Adrenal gland (tissue), 12 donors: ENCODE results near the gene ZNF740. TPM values are rescaled to one million over a fixed set of nuclear protein-coding genes. Genes with fewer than 3 reads are reported as not detected.

Experiments
- DNase-seq, 7 donors: peaks; one replicate each; pipeline ENCODE4 v3.0.0-alpha.2; 2019 to 2020
- H3K27ac ChIP-seq, 5 donors: fragments of 200-600 bp; sonication (generic) in 4 of 5; 1 replicate in 3 of 5; 2 replicates in 2 of 5; pipeline versions ENCODE4 v1.5.1 to v1.8.0; 2016 to 2020; ENCODE audit warnings: mild to moderate bottlenecking in 1 of 5
- H3K27me3 ChIP-seq: fragments of 200-600 bp; 2 replicates; pipeline ENCODE4 v1.8.0; 2021
- H3K36me3 ChIP-seq, 2 donors: fragments of 200-600 bp; replicated peaks in 1 of 2; 1 replicate in 1 of 2; 2 replicates in 1 of 2; pipeline versions ENCODE4 v1.5.1 to v1.8.0; 2018 to 2022
- H3K4me1 ChIP-seq, 2 donors: fragments of 200-600 bp; replicated peaks in 1 of 2; 1 replicate in 1 of 2; 2 replicates in 1 of 2; pipeline versions ENCODE4 v1.5.1 to v1.8.0; 2018 to 2021
- H3K4me3 ChIP-seq, 4 donors: fragments of 200-600 bp; sonication (generic) in 3 of 4; one replicate each; pipeline ENCODE4 v1.5.1; 2016 to 2018
- H3K9me3 ChIP-seq, 3 donors: fragments of 200-600 bp; sonication (generic) in 1 of 3; replicated peaks in 1 of 3; 1 replicate in 2 of 3; 2 replicates in 1 of 3; pipeline versions ENCODE4 v1.5.1 to v1.8.0; 2016 to 2021
- CTCF ChIP-seq, 6 experiments: fragments of 450-650 bp in 4 of 6; fragments of 200-600 bp in 2 of 6; sonication (generic) in 1 of 6; IDR thresholded peaks; 1 replicate in 5 of 6; 2 replicates in 1 of 6; pipeline versions ENCODE4 v1.5.1 to v1.8.0; 2016 to 2021; ENCODE audit warnings: antibody characterized with exemption in 6 of 6, mild to moderate bottlenecking in 2 of 6, moderate library complexity in 1 of 6
- POLR2A ChIP-seq, 2 donors: fragments of 450-650 bp; IDR thresholded peaks; one replicate each; pipeline ENCODE4 v1.6.1; 2017; ENCODE audit warnings: antibody characterized with exemption in 2 of 2, mild to moderate bottlenecking in 2 of 2, moderate library complexity in 1 of 2
- WGBS, 4 donors: extraction: QIAGEN DNeasy Blood & Tissue Kit in 2 of 4; methylation state at CpG; one replicate each; pipeline versions ENCODE4 v1.1.5 to v1.1.7; 2013 to 2017; 5-methylcytosine and 5-hydroxymethylcytosine counted together
- intact Hi-C, 2 donors: fragments of 100-400 bp; cut with DNase I; formaldehyde crosslinking; loops; one replicate each; pipeline versions ENCODE4 v1.14.1 to v1.15.0; 2022 to 2023
- polyA plus RNA-seq, 3 donors: library from polyadenylated mRNA; stranded (reverse); fragments of 200-250 nt in 2 of 3; fragments of 350-450 nt in 1 of 3; fragmentation: Illumina TruSeq in 1 of 3; extraction: RNeasy Lipid Tissue Mini Kit (QIAGEN cat#74804) in 1 of 3; gene quantifications; one replicate each; pipeline ENCODE4 v1.2.3, GENCODE V29; 2013 to 2014
- total RNA-seq, 9 donors: library from RNA; depleted of rRNA in 4 of 9; stranded (reverse); fragments of >200 nt in 4 of 9; fragments of 120-200 nt in 1 of 9; fragmentation: NEBNext Ultra II Directional in 1 of 9; extraction: Animal tissue kit (Norgen Biotek cat#: 25700) in 1 of 9; gene quantifications; one replicate each; pipeline versions ENCODE4 v1.1.0 to v1.2.4, GENCODE V29; 2013 to 2023
- donor health status: healthy with polysubstance abuse.
- donor health status: Bipolar disorder and iron deficiency.
- donor health status: DM: yes; HTN: yes; CAD: no.
- donor health status: DM: no; HTN: no; CAD: no.
- donor health status: DM: no; HTN: no; CAD: no.
- donor health status: DM: yes; HTN: yes; CAD: no.

ZNF740 gene
- total and polyA plus RNA-seq, 12 donors: 6.6 to 61.0 (median 14.0) TPM

DNA sequence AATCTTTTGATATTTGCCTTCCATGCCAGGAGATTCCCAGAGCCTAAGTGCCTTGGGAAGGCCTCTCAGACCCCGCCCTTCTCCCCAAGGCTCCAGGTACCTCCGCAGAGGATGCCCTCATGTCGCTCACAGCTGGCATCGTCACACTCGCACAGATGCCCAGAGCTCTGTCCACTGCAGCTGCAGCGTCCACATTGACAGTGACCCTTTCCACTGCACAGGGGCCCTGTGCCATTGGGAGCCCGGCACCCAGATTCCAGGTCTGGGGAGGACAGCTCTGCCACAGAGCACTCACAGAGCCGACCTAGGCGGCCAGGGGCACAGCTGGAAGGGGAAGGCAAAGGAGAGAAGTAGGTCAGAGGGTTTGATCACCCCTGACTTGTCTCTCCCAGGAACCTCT is 12.5 kb downstream of the ZNF740 start:
- peaks cover 0 to 6% of the 10 kb centered on the region in 2 donors for H3K36me3 ChIP-seq
- H3K9me3 ChIP-seq: no peaks in the 10 kb centered on the region
- H3K4me3 ChIP-seq: no peak overlapping the region
- no peaks in the 10 kb centered on the region for H3K27me3 ChIP-seq
- H3K4me1 ChIP-seq: peaks cover 3 to 14% of the 10 kb centered on the region in 2 donors
- 72 to 88% (median 84%) methylated on average over 3 to 9 of the region's 9 CpGs for WGBS, 4 donors
- TF ChIP-seq CTCF (IDR thresholded peaks at IDR 0.05): no peak
- no peak for TF ChIP-seq POLR2A (IDR thresholded peaks at IDR 0.05)
- H3K27ac ChIP-seq: no peak overlapping the region
- intact Hi-C loops: loop anchor here in 1 of 2 donors (10.0 kb wide), 1 partner anchor 128 kb away; no protein-coding TSS in a partner anchor
- no peak for DNase-seq

DNA sequence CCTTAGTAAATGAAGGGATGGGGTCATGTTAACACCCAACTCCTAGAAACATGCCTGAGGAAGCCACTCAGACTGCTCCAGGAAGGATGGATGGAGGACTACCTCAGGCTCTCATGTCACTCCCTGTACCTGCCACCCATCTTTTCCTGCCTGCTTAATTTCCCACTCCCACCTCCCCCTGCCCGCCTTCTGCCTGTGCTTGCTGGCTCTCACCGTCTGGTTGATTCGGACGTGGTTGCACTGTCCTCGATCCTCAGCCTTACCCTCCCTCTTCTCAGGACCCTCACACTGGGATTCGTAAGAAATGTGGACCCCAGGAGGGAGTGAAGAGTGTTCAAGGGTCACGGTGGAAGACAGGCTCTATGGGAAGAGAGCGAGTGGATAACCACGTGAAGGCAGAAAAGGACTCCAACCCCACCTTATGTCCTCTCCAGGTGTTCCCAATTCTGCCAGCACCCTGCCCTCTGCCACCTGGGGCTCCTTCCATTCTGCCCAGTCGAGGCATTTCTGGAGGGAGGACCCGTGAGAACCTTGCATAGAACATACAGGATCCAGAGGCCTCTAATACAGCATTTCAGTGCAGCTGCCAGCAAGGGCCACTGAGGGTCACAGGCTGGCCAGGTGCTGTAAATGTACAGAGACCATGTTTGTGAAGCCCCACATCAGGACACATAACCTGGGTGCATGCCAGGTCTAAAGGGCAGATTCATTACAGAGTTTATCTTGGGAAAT is 13.6 kb downstream of the ZNF740 start:
- H3K27ac ChIP-seq: no peak overlapping the region
- no peaks in the 10 kb centered on the region for H3K27me3 ChIP-seq
- TF ChIP-seq POLR2A (IDR thresholded peaks at IDR 0.05): no peak
- TF ChIP-seq CTCF (IDR thresholded peaks at IDR 0.05): no peak
- no peak for DNase-seq
- 76 to 85% (median 82%) methylated on average over 11 of the region's 11 CpGs for WGBS, 4 donors
- intact Hi-C loops: loop anchor here in 1 of 2 donors (10.0 kb wide), 1 partner anchor 129 kb away; no protein-coding TSS in a partner anchor
- H3K4me3 ChIP-seq: no peak overlapping the region
- H3K36me3 ChIP-seq: no peaks in the 10 kb centered on the region
- peaks cover 4 to 16% of the 10 kb centered on the region in 2 donors for H3K4me1 ChIP-seq
- H3K9me3 ChIP-seq: no peaks in the 10 kb centered on the region

DNA sequence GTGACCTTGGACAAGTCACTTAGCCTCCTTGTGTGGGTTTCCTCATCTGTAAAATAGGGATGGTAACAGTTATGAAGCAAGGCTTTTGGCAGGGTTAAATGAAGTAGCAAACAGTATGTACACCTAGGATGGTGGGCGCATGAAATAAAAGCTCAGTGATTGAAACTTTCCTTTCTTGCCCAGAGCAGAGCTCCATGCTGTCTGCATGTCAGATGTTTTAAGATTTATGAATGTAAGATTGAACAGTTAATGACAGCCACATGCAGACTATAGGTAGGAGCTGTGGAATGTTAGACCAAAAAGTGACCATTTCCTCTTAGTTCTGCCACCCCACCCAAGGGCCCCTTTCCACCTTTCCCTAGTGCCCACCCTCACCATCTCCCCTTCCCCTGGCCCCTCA is 14.5 kb downstream of the ZNF740 start:
- DNase-seq: no peak
- H3K27me3 ChIP-seq: no peaks in the 10 kb centered on the region
- H3K27ac ChIP-seq: no peak overlapping the region
- no peak for TF ChIP-seq POLR2A (IDR thresholded peaks at IDR 0.05)
- TF ChIP-seq CTCF (IDR thresholded peaks at IDR 0.05): no peak
- no peaks in the 10 kb centered on the region for H3K9me3 ChIP-seq
- peaks cover 4 to 14% of the 10 kb centered on the region in 2 donors for H3K4me1 ChIP-seq
- intact Hi-C loops: loop anchor here (5.0 to 10.0 kb wide), 3 partner anchors 33 to 130 kb away; no protein-coding TSS in a partner anchor
- H3K4me3 ChIP-seq: no peak overlapping the region
- 80 to 96% (median 93%) methylated on average over 1 of the region's 1 CpG for WGBS, 4 donors
- H3K36me3 ChIP-seq: no peaks in the 10 kb centered on the region

DNA sequence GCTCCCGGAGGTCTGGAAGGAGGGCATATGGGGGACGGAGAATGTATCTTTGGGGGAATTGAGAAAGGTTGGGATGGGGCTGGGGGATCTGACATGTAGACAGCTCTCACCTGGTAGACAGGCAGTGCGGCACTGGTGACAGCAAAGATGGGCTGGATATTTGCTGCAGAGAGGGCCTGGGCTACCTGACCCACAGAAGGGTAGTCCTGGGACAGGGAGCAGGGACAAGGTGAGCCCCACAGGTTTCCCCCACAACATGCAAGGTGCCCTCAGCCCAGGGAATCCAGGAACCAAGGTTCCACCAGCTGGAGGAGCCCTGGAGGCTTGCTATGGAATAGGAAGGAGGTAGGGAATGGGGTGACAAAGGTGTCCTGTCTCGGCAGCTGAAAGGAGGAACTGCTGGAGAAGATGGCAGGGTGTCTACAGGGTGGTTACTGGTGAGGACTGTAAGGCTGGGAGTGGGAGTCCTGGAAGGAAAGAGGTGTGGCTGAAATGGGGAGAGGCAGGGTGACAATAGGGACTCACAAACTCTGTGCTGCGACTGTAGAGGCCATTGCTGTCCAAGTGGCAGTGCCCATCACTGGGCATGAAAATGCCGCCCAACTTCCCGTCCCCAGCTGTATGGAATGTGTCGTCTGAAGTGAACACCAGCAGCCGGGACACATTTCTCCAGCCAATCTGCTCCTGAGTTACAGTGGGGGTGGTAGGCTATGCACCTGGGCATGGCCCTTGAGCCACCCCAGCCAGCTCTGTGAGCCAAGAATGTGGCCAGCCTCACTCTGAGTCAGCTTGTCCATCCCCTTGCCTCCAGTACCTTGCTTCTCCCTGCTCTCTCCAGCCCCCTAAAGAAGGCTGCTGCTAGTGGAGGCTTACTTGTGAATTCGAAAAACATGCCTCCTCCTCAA is 15.2 kb downstream of the ZNF740 start:
- TF ChIP-seq CTCF (IDR thresholded peaks at IDR 0.05) (no peak), POLR2A (IDR thresholded peaks at IDR 0.05) (no peak)
- Histone ChIP-seq H3K27ac (no peak overlapping the region), H3K27me3 (no peaks in the 10 kb centered on the region), H3K36me3 (no peaks in the 10 kb centered on the region), H3K4me3 (no peak overlapping the region), H3K9me3 (no peaks in the 10 kb centered on the region), H3K4me1 (peaks cover 4 to 12% of the 10 kb centered on the region in 2 donors)
- 88 to 95% (median 93%) methylated on average over 9 to 10 of the region's 10 CpGs for WGBS, 4 donors
- DNase-seq: no peak
- intact Hi-C loops: loop anchor here (5.0 to 10.0 kb wide), 3 partner anchors 33 to 131 kb away; no protein-coding TSS in a partner anchor
